ENCODE results near the gene VPS54. TPM values are rescaled to one million over a fixed set of nuclear protein-coding genes. Genes with fewer than 3 reads are reported as not detected.
A peak's percentile ranks its signal among the peaks of the same experiment; 100 is the strongest.
"Not testable (repeated sequence)": the region's sequence is repeated elsewhere in the genome, so short reads cannot be mapped to it uniquely, and the experiment has no call there.

The VPS54 gene
- total RNA-seq, 1 donor from 2014 or later = 22.3 TPM

DNA sequence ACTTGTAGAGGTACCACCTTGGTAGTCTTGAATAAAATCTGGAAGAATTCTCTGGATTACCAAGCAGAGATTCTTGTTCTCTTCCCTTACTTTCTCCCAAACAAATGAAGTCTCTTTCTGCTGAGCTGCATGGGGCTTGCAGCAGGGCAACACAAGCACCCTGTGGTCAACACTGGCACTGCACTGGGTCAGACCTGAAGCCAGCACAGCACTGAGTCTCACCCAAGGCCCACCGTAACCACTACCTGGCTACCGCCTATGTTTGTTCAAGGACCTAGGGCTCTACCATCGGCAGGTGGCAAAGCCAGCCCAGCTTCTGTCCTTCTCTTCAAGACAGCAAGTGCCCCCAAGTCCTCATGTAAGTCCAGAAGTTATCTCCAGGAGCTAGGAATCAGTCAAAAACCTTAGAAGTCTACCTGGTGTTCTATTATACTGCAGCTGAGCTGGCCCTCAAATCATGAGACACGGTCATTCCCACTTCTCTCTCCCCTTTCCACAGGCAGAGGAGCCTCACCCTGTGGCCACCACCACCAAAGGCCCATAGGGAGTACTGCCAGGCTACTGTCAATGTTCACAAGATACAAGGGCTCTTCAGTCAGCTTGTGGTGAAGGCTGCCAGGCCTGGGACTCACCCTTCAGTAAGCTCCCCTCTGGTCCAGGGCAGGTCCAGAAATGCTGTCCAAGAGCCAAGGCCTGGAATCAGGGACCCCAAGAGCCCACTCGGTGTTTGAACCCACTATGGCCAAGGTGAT is 18.4 kb downstream of the VPS54 start:
- no peaks in the 10 kb centered on the region for H3K4me1 ChIP-seq
- intact Hi-C loops (cut with DNase I) = no loop called here
- H3K27me3 ChIP-seq = no peaks in the 10 kb centered on the region
- TF ChIP-seq, protein P1, sequence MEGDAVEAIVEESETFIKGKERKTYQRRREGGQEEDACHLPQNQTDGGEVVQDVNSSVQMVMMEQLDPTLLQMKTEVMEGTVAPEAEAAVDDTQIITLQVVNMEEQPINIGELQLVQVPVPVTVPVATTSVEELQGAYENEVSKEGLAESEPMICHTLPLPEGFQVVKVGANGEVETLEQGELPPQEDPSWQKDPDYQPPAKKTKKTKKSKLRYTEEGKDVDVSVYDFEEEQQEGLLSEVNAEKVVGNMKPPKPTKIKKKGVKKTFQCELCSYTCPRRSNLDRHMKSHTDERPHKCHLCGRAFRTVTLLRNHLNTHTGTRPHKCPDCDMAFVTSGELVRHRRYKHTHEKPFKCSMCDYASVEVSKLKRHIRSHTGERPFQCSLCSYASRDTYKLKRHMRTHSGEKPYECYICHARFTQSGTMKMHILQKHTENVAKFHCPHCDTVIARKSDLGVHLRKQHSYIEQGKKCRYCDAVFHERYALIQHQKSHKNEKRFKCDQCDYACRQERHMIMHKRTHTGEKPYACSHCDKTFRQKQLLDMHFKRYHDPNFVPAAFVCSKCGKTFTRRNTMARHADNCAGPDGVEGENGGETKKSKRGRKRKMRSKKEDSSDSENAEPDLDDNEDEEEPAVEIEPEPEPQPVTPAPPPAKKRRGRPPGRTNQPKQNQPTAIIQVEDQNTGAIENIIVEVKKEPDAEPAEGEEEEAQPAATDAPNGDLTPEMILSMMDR (IDR thresholded peaks at IDR 0.05) = no peak
- TF ChIP-seq POLR2AphosphoS5 (IDR thresholded peaks at IDR 0.05; ENCODE audit: insufficient read depth in 1 of 2, low read depth in 1 of 2) = no peak
- no peak overlapping the region for H3K4me3 ChIP-seq
- no peaks in the 10 kb centered on the region for H3K36me3 ChIP-seq
- no peaks in the 10 kb centered on the region for H3K9me3 ChIP-seq
- no peak overlapping the region for H3K27ac ChIP-seq
- no peak for DNase-seq (ENCODE audit: extremely low spot score in 2 of 2)

DNA sequence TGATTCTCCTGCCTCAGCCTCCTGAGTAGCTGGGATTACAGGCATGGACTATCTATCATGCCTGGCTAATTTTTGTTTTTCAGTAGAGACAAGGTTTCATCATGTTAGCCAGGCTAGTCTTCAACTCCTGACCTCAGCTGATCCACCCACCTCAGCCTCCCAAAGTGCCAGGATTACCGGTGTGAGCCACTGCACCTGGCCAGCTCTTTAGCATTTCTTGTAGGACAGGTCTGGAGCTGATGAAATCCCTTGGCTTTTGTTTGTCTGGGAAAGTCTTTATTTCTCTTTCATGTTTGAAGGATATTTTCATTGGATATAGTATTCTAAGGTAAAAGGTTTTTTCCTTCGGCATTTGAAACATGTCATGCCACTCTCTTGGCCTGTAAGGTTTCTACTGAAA is 20.2 kb downstream of the VPS54 start:
- no peak for TF ChIP-seq POLR2A (IDR thresholded peaks at IDR 0.05)
- peak in 1 of 2 donors; percentile 34 for TF ChIP-seq POLR2AphosphoS5 (IDR thresholded peaks at IDR 0.05; ENCODE audit: insufficient read depth in 1 of 2, low read depth in 1 of 2)
- TF ChIP-seq, protein P1 (IDR thresholded peaks at IDR 0.05) = no peak
- Histone ChIP-seq H3K4me1 (no peaks in the 10 kb centered on the region), H3K4me3 (no peak overlapping the region), H3K27me3 (no peaks in the 10 kb centered on the region), H3K27ac (no peak overlapping the region), H3K36me3 (no peaks in the 10 kb centered on the region), H3K9me3 (no peaks in the 10 kb centered on the region)
- intact Hi-C loops (cut with DNase I) = no loop called here
- no peak for DNase-seq (ENCODE audit: extremely low spot score in 2 of 2)

- H3K4me1 ChIP-seq; intact Hi-C loops (cut with DNase I); DNase-seq (ENCODE audit: extremely low spot score in 2 of 2); H3K36me3 ChIP-seq; H3K27me3 ChIP-seq; H3K9me3 ChIP-seq; H3K27ac ChIP-seq; H3K4me3 ChIP-seq: not testable (repeated sequence)
Measured at GRCh38 chr2:63996582-63997198, 22.5 kb downstream of the VPS54 start.

- H3K27me3 ChIP-seq; H3K36me3 ChIP-seq; H3K27ac ChIP-seq; intact Hi-C loops (cut with DNase I); DNase-seq (ENCODE audit: extremely low spot score in 2 of 2); H3K4me1 ChIP-seq; H3K9me3 ChIP-seq; H3K4me3 ChIP-seq: not testable (repeated sequence)
Measured at GRCh38 chr2:63994329-63995070, 24.7 kb downstream of the VPS54 start.

- H3K27me3 ChIP-seq = no peaks in the 10 kb centered on the region
- TF ChIP-seq POLR2A (IDR thresholded peaks at IDR 0.05) (no peak), POLR2AphosphoS5 (IDR thresholded peaks at IDR 0.05; ENCODE audit: insufficient read depth in 1 of 2, low read depth in 1 of 2) (no peak)
- TF ChIP-seq, protein P1 (IDR thresholded peaks at IDR 0.05) = no peak
- H3K9me3 ChIP-seq = no peaks in the 10 kb centered on the region
- H3K4me3 ChIP-seq = no peak overlapping the region
- no peak overlapping the region for H3K27ac ChIP-seq
- H3K36me3 ChIP-seq = no peaks in the 10 kb centered on the region
- intact Hi-C loops (cut with DNase I) = no loop called here
- DNase-seq (ENCODE audit: extremely low spot score in 2 of 2) = no peak
- H3K4me1 ChIP-seq = no peaks in the 10 kb centered on the region
Measured at GRCh38 chr2:63993871-63994270, 25.4 kb downstream of the VPS54 start.

DNA sequence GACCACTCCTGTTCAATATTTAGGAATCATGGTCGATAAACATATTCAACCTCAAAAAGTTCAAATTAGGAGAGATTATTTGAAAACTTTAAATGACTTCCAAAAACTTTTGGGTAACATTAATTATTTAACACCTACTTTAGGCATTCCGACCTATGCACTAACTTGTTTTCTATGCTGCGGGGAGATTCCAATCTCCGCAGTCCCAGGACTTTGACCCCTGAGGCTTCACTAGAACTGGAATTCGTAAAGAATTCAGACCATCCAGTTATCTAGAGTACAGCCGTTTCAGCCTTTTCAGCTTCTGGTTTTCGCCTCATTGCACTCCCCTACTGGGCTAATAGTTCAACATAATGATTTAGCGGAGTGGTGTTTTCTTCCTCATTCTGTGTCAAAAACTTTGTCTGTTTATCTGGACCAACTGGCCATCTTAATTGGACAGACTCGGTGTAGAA is 26.1 kb downstream of the VPS54 start:
- H3K4me3 ChIP-seq; H3K27ac ChIP-seq; H3K36me3 ChIP-seq; intact Hi-C loops (cut with DNase I); H3K27me3 ChIP-seq; H3K4me1 ChIP-seq; H3K9me3 ChIP-seq; DNase-seq (ENCODE audit: extremely low spot score in 2 of 2): not testable (repeated sequence)

Measured in vagina (tissue), 2 donors.